ENCODE measurements around the gene CXorf58. TPM values are rescaled to one million over a fixed set of nuclear protein-coding genes. Genes with fewer than 3 reads are reported as not detected.

CXorf58 gene
- total and polyA plus RNA-seq, 9 donors, result 0.04 to 0.10 (median 0.09) TPM; not detected in 6

- Histone ChIP-seq H3K36me3 (ENCODE audit: control insufficient read depth, insufficient read depth, low read length) (peaks cover 4% of the 10 kb centered on the region), H3K4me1 (ENCODE audit: control insufficient read depth, insufficient read depth, low read length) (peaks cover 3% of the 10 kb centered on the region), H3K27me3 (ENCODE audit: control insufficient read depth, insufficient read depth, low read length) (peaks cover 26% of the 10 kb centered on the region), H3K9me3 (replicated peaks; ENCODE audit: control insufficient read depth, low read depth, low read length) (no peaks in the 10 kb centered on the region), H3K4me3 (ENCODE audit: low read length) (no peak overlapping the region), H3K27ac (ENCODE audit: low read length) (no peak overlapping the region)
- no peak for DNase-seq
- WGBS (ENCODE audit: insufficient coverage), result 88% methylated on average over 1 of the region's 1 CpG
These were observed 75.1 kb downstream of the CXorf58 start for GRCh38 chrX:23982891-23983290.

Other genes with a start within 250 kb of the CXorf58 start
- gene PRDX4, start 240.5 kb upstream of the CXorf58 start, total RNA-seq, result 156 TPM
- 100 to 1,000 TPM in 3 of 8 donors, 10 to 100 TPM in 5; 68.1 to 124 (median 91.5) TPM for gene PRDX4, start 240.5 kb upstream of the CXorf58 start, polyA plus RNA-seq (ENCODE audit: insufficient read depth in 1 of 8, insufficient read length in 8 of 8, low replicate concordance in 1 of 8)
- 53.1 TPM for gene ACOT9, start 164.7 kb upstream of the CXorf58 start, total RNA-seq
- 10 to 100 TPM; 43.5 to 59.1 (median 49.1) TPM for gene ACOT9, start 164.7 kb upstream of the CXorf58 start, polyA plus RNA-seq (ENCODE audit: insufficient read depth in 1 of 8, insufficient read length in 8 of 8, low replicate concordance in 1 of 8)
- gene SAT1, start 124.8 kb upstream of the CXorf58 start, total RNA-seq, result 48.9 TPM
- gene SAT1, start 124.8 kb upstream of the CXorf58 start, polyA plus RNA-seq (ENCODE audit: insufficient read depth in 1 of 8, insufficient read length in 8 of 8, low replicate concordance in 1 of 8), result 10 to 100 TPM; 32.0 to 77.8 (median 41.0) TPM
- gene APOO, start 68 bp upstream of the CXorf58 start, total RNA-seq, result 15.6 TPM
- gene APOO, start 68 bp upstream of the CXorf58 start, polyA plus RNA-seq (ENCODE audit: insufficient read depth in 1 of 8, insufficient read length in 8 of 8, low replicate concordance in 1 of 8), result 10 to 100 TPM; 14.9 to 18.7 (median 16.7) TPM
- 12.5 TPM for gene KLHL15, start 119.2 kb downstream of the CXorf58 start, total RNA-seq
- gene KLHL15, start 119.2 kb downstream of the CXorf58 start, polyA plus RNA-seq (ENCODE audit: insufficient read depth in 1 of 8, insufficient read length in 8 of 8, low replicate concordance in 1 of 8), result 10 to 100 TPM in 4 of 8 donors, 1 to 10 TPM in 4; 7.0 to 12.9 (median 9.7) TPM
- 144 TPM for gene EIF2S3, start 146.9 kb downstream of the CXorf58 start, total RNA-seq
- 100 to 1,000 TPM; 105 to 142 (median 115) TPM for gene EIF2S3, start 146.9 kb downstream of the CXorf58 start, polyA plus RNA-seq (ENCODE audit: insufficient read depth in 1 of 8, insufficient read length in 8 of 8, low replicate concordance in 1 of 8)
- gene ZFX, start 241.7 kb downstream of the CXorf58 start, total RNA-seq, result 47.7 TPM
- gene ZFX, start 241.7 kb downstream of the CXorf58 start, polyA plus RNA-seq (ENCODE audit: insufficient read depth in 1 of 8, insufficient read length in 8 of 8, low replicate concordance in 1 of 8), result 10 to 100 TPM; 13.8 to 22.2 (median 16.1) TPM